Measurements from ENCODE around the gene SEPTIN10. TPM values are rescaled to one million over a fixed set of nuclear protein-coding genes. Genes with fewer than 3 reads are reported as not detected.

Gene SEPTIN10
- total RNA-seq, 1 donor from 2014 or later = 56.2 TPM

- ATAC-seq = no peak
- DNase-seq (ENCODE audit: missing footprints) = no peak
- intact Hi-C loops (cut with DNase I) = no loop called here
Measured at GRCh38 chr2:109530712-109531111, 83.1 kb downstream of the SEPTIN10 start.

- intact Hi-C loops (cut with DNase I) = no loop called here
- ATAC-seq = peak; percentile 66
- DNase-seq (ENCODE audit: missing footprints) = no peak
Measured at GRCh38 chr2:109529532-109530449, 84.0 kb downstream of the SEPTIN10 start.

GRCh38 chr2:109528811-109529501 lies 84.8 kb downstream of the SEPTIN10 start:
- intact Hi-C loops (cut with DNase I) = no loop called here
- ATAC-seq (no peak), DNase-seq (ENCODE audit: missing footprints) (no peak)

GRCh38 chr2:109527846-109528705 lies 85.7 kb downstream of the SEPTIN10 start:
- intact Hi-C loops (cut with DNase I) = no loop called here
- ATAC-seq = no peak

GRCh38 chr2:109527079-109527478 lies 86.7 kb downstream of the SEPTIN10 start:
- ATAC-seq (no peak), DNase-seq (ENCODE audit: missing footprints) (no peak)
- intact Hi-C loops (cut with DNase I) = no loop called here

More at GRCh38 chr2:109527846-109528705, 85.7 kb downstream of the SEPTIN10 start:
- DNase-seq (ENCODE audit: missing footprints) = no peak

- intact Hi-C loops (cut with DNase I) = no loop called here
- no peak for ATAC-seq
- no peak for DNase-seq (ENCODE audit: missing footprints)
Measured at GRCh38 chr2:109526442-109526970, 87.3 kb downstream of the SEPTIN10 start.

GRCh38 chr2:109525836-109526235 lies 87.9 kb downstream of the SEPTIN10 start:
- intact Hi-C loops (cut with DNase I) = no loop called here
- DNase-seq (ENCODE audit: missing footprints) (no peak), ATAC-seq (no peak)

GRCh38 chr2:109523536-109524361 lies 90.0 kb downstream of the SEPTIN10 start:
- ATAC-seq = no peak
- no peak for DNase-seq (ENCODE audit: missing footprints)
- intact Hi-C loops (cut with DNase I) = no loop called here

GRCh38 chr2:109523121-109523520 lies 90.6 kb downstream of the SEPTIN10 start:
- intact Hi-C loops (cut with DNase I) = no loop called here
- ATAC-seq (no peak), DNase-seq (ENCODE audit: missing footprints) (no peak)

GRCh38 chr2:109522063-109522374 lies 91.7 kb downstream of the SEPTIN10 start:
- no peak for DNase-seq (ENCODE audit: missing footprints)
- intact Hi-C loops (cut with DNase I) = no loop called here
- no peak for ATAC-seq

- intact Hi-C loops (cut with DNase I) = no loop called here
- ATAC-seq = no peak
- no peak for DNase-seq (ENCODE audit: missing footprints)
Measured at GRCh38 chr2:109521233-109522062, 92.3 kb downstream of the SEPTIN10 start.

- ATAC-seq (no peak), DNase-seq (ENCODE audit: missing footprints) (no peak)
- intact Hi-C loops (cut with DNase I) = no loop called here
Measured at GRCh38 chr2:109519513-109519912, 94.3 kb downstream of the SEPTIN10 start.

- DNase-seq (ENCODE audit: missing footprints) (no peak), ATAC-seq (no peak)
- intact Hi-C loops (cut with DNase I) = no loop called here
Measured at GRCh38 chr2:109517118-109517889, 96.5 kb downstream of the SEPTIN10 start.

- peak; percentile 66 for ATAC-seq
- intact Hi-C loops (cut with DNase I) = no loop called here
- peak; percentile 78 for DNase-seq (ENCODE audit: missing footprints)
Measured at GRCh38 chr2:109516445-109517117, 97.2 kb downstream of the SEPTIN10 start.

- DNase-seq (ENCODE audit: missing footprints) (no peak), ATAC-seq (no peak)
- intact Hi-C loops (cut with DNase I) = loop anchor here (5.0 kb wide), 1 partner anchor 133 kb away; no protein-coding TSS in a partner anchor
Measured at GRCh38 chr2:109514857-109515256, 98.9 kb downstream of the SEPTIN10 start.

All from Right ventricle myocardium inferior (tissue), 1 donor.